ENCODE data around the gene AGER. TPM values are rescaled to one million over a fixed set of nuclear protein-coding genes. Genes with fewer than 3 reads are reported as not detected.

The AGER gene
- polyA plus RNA-seq, 2 of the 4 experiments (the other 2 are of a cell fraction): 1.6 to 2.4 TPM

Small RNA genes lying within 50 kb of the gene (small RNA-seq; reads per million reads assigned to genes)
- gene AL662884.1 (0 reads per million in 6 experiments), gene MIR6833 (0 reads per million in 6 experiments)

Other genes starting within 250 kb of the AGER start
- gene CFB, start 238.2 kb downstream of the AGER start, polyA plus RNA-seq (2011; rRNA removed): 5.6 and 8.6 TPM in 2 replicates
- gene CFB, start 238.2 kb downstream of the AGER start, polyA plus RNA-seq (2017; fragmentation: RNase III; extraction: RNeasy Plus Mini Kit Qiagen cat#74134 plus additional on column Dnase treatment): 2.7 to 4.9 TPM (median 4.4 TPM) in 3 replicates
- gene NELFE, start 225.3 kb downstream of the AGER start, polyA plus RNA-seq (2011; rRNA removed): 54.1 and 64.2 TPM in 2 replicates
- 70.6 to 73.6 TPM (median 72.4 TPM) in 3 replicates for gene NELFE, start 225.3 kb downstream of the AGER start, polyA plus RNA-seq (2017; fragmentation: RNase III; extraction: RNeasy Plus Mini Kit Qiagen cat#74134 plus additional on column Dnase treatment)
- gene SKIC2, start 225.1 kb downstream of the AGER start, polyA plus RNA-seq (2011; rRNA removed): 20.8 and 23.4 TPM in 2 replicates
- 33.2 to 40.5 TPM (median 37.5 TPM) in 3 replicates for gene SKIC2, start 225.1 kb downstream of the AGER start, polyA plus RNA-seq (2017; fragmentation: RNase III; extraction: RNeasy Plus Mini Kit Qiagen cat#74134 plus additional on column Dnase treatment)
- gene DXO, start 212.1 kb downstream of the AGER start, polyA plus RNA-seq (2011; rRNA removed): 12.7 and 16.0 TPM in 2 replicates
- 11.6 to 15.6 TPM (median 14.6 TPM) in 3 replicates for gene DXO, start 212.1 kb downstream of the AGER start, polyA plus RNA-seq (2017; fragmentation: RNase III; extraction: RNeasy Plus Mini Kit Qiagen cat#74134 plus additional on column Dnase treatment)
- gene C4A, start 202.2 kb downstream of the AGER start, polyA plus RNA-seq (2011; rRNA removed): 1.6 and 1.8 TPM in 2 replicates
- gene C4A, start 202.2 kb downstream of the AGER start, polyA plus RNA-seq (2017; fragmentation: RNase III; extraction: RNeasy Plus Mini Kit Qiagen cat#74134 plus additional on column Dnase treatment): 1.3 to 1.4 TPM (median 1.4 TPM) in 3 replicates
- gene C4B, start 169.5 kb downstream of the AGER start, polyA plus RNA-seq (2011; rRNA removed): 1.2 and 1.3 TPM in 2 replicates
- 1.0 to 1.3 TPM (median 1.3 TPM) in 3 replicates for gene C4B, start 169.5 kb downstream of the AGER start, polyA plus RNA-seq (2017; fragmentation: RNase III; extraction: RNeasy Plus Mini Kit Qiagen cat#74134 plus additional on column Dnase treatment)
- gene CYP21A2, start 145.8 kb downstream of the AGER start, polyA plus RNA-seq (2011; rRNA removed): not detected in 2 replicates
- not detected in 3 replicates for gene CYP21A2, start 145.8 kb downstream of the AGER start, polyA plus RNA-seq (2017; fragmentation: RNase III; extraction: RNeasy Plus Mini Kit Qiagen cat#74134 plus additional on column Dnase treatment)
- gene TNXB, start 74.9 kb downstream of the AGER start, polyA plus RNA-seq (2011; rRNA removed): 0.80 and 1.3 TPM in 2 replicates
- gene TNXB, start 74.9 kb downstream of the AGER start, polyA plus RNA-seq (2017; fragmentation: RNase III; extraction: RNeasy Plus Mini Kit Qiagen cat#74134 plus additional on column Dnase treatment): 0.51 to 1.7 TPM (median 0.64 TPM) in 3 replicates
- gene ATF6B, start 56.0 kb downstream of the AGER start, polyA plus RNA-seq (2011; rRNA removed): 19.3 and 41.2 TPM in 2 replicates
- gene ATF6B, start 56.0 kb downstream of the AGER start, polyA plus RNA-seq (2017; fragmentation: RNase III; extraction: RNeasy Plus Mini Kit Qiagen cat#74134 plus additional on column Dnase treatment): 23.1 to 33.8 TPM (median 29.0 TPM) in 3 replicates
- gene FKBPL, start 54.0 kb downstream of the AGER start, polyA plus RNA-seq (2011; rRNA removed): 3.5 and 3.8 TPM in 2 replicates
- 7.0 to 7.5 TPM (median 7.2 TPM) in 3 replicates for gene FKBPL, start 54.0 kb downstream of the AGER start, polyA plus RNA-seq (2017; fragmentation: RNase III; extraction: RNeasy Plus Mini Kit Qiagen cat#74134 plus additional on column Dnase treatment)
- gene PRRT1, start 32.3 kb downstream of the AGER start, polyA plus RNA-seq (2011; rRNA removed): 0.19 and 0.40 TPM in 2 replicates
- 0.52 to 1.0 TPM (median 0.63 TPM) in 3 replicates for gene PRRT1, start 32.3 kb downstream of the AGER start, polyA plus RNA-seq (2017; fragmentation: RNase III; extraction: RNeasy Plus Mini Kit Qiagen cat#74134 plus additional on column Dnase treatment)
- 11.7 and 18.2 TPM in 2 replicates for gene PPT2, start 30.1 kb downstream of the AGER start, polyA plus RNA-seq (2011; rRNA removed)
- gene PPT2, start 30.1 kb downstream of the AGER start, polyA plus RNA-seq (2017; fragmentation: RNase III; extraction: RNeasy Plus Mini Kit Qiagen cat#74134 plus additional on column Dnase treatment): 7.7 to 9.3 TPM (median 9.2 TPM) in 3 replicates
- 1.6 and 2.0 TPM in 2 replicates for gene EGFL8, start 19.7 kb downstream of the AGER start, polyA plus RNA-seq (2011; rRNA removed)
- 2.8 to 3.1 TPM (median 2.9 TPM) in 3 replicates for gene EGFL8, start 19.7 kb downstream of the AGER start, polyA plus RNA-seq (2017; fragmentation: RNase III; extraction: RNeasy Plus Mini Kit Qiagen cat#74134 plus additional on column Dnase treatment)
- 40.6 and 50.0 TPM in 2 replicates for gene AGPAT1, start 8.2 kb downstream of the AGER start, polyA plus RNA-seq (2011; rRNA removed)
- gene AGPAT1, start 8.2 kb downstream of the AGER start, polyA plus RNA-seq (2017; fragmentation: RNase III; extraction: RNeasy Plus Mini Kit Qiagen cat#74134 plus additional on column Dnase treatment): 28.7 to 30.0 TPM (median 29.4 TPM) in 3 replicates
- 49.1 and 54.1 TPM in 2 replicates for gene RNF5, start 5.8 kb downstream of the AGER start, polyA plus RNA-seq (2011; rRNA removed)
- gene RNF5, start 5.8 kb downstream of the AGER start, polyA plus RNA-seq (2017; fragmentation: RNase III; extraction: RNeasy Plus Mini Kit Qiagen cat#74134 plus additional on column Dnase treatment): 46.2 to 64.1 TPM (median 62.7 TPM) in 3 replicates
- gene PBX2, start 5.9 kb upstream of the AGER start, polyA plus RNA-seq (2011; rRNA removed): 27.0 and 27.4 TPM in 2 replicates
- gene PBX2, start 5.9 kb upstream of the AGER start, polyA plus RNA-seq (2017; fragmentation: RNase III; extraction: RNeasy Plus Mini Kit Qiagen cat#74134 plus additional on column Dnase treatment): 24.8 to 32.5 TPM (median 30.8 TPM) in 3 replicates
- 0.15 and 0.36 TPM in 2 replicates for gene GPSM3, start 8.4 kb upstream of the AGER start, polyA plus RNA-seq (2011; rRNA removed)
- 0.19 to 0.30 TPM (median 0.22 TPM) in 3 replicates for gene GPSM3, start 8.4 kb upstream of the AGER start, polyA plus RNA-seq (2017; fragmentation: RNase III; extraction: RNeasy Plus Mini Kit Qiagen cat#74134 plus additional on column Dnase treatment)
- 0.66 and 0.70 TPM in 2 replicates for gene NOTCH4, start 39.8 kb upstream of the AGER start, polyA plus RNA-seq (2011; rRNA removed)
- gene NOTCH4, start 39.8 kb upstream of the AGER start, polyA plus RNA-seq (2017; fragmentation: RNase III; extraction: RNeasy Plus Mini Kit Qiagen cat#74134 plus additional on column Dnase treatment): 0.22 to 0.44 TPM (median 0.32 TPM) in 3 replicates
- gene TSBP1, start 187.7 kb upstream of the AGER start, polyA plus RNA-seq (2011; rRNA removed): not detected in 2 replicates
- gene TSBP1, start 187.7 kb upstream of the AGER start, polyA plus RNA-seq (2017; fragmentation: RNase III; extraction: RNeasy Plus Mini Kit Qiagen cat#74134 plus additional on column Dnase treatment): not detected in 3 replicates
- gene BTNL2, start 222.9 kb upstream of the AGER start, polyA plus RNA-seq (2011; rRNA removed): not detected in 2 replicates
- gene BTNL2, start 222.9 kb upstream of the AGER start, polyA plus RNA-seq (2017; fragmentation: RNase III; extraction: RNeasy Plus Mini Kit Qiagen cat#74134 plus additional on column Dnase treatment): not detected in 3 replicates

All from A549 (cell line).